Type B pancreatic cell (in vitro differentiated cells): ENCODE data around the gene DENND10. TPM values are rescaled to one million over a fixed set of nuclear protein-coding genes. Genes with fewer than 3 reads are reported as not detected.

Source experiments
- DNase-seq: peaks from one replicate; pipeline ENCODE4 v3.0.0; 2021; ENCODE audit warnings: mixed read lengths; ENCODE audit not compliant: unreplicated experiment; ENCODE audit errors: extremely low spot score
- H3K27ac Mint-ChIP-seq: 2 replicates; pipeline ENCODE4 v1.8.0; 2021; ENCODE audit warnings: mild to moderate bottlenecking, mixed read lengths
- H3K27me3 Mint-ChIP-seq: 2 replicates; pipeline ENCODE4 v1.8.0; 2021; ENCODE audit warnings: mixed read lengths
- H3K36me3 Mint-ChIP-seq: 2 replicates; pipeline ENCODE4 v1.8.0; 2021; ENCODE audit warnings: mixed read lengths
- H3K4me1 Mint-ChIP-seq: one replicate; pipeline ENCODE4 v1.8.0; 2021; ENCODE audit warnings: mixed read lengths; ENCODE audit not compliant: unreplicated experiment
- H3K4me3 Mint-ChIP-seq: 2 replicates; pipeline ENCODE4 v1.8.0; 2021; ENCODE audit warnings: mild to moderate bottlenecking, mixed read lengths
- H3K9me3 Mint-ChIP-seq: 2 replicates; pipeline ENCODE4 v1.8.0; 2021; ENCODE audit warnings: mixed read lengths
- CTCF ChIP-seq: fragments of 200-600 bp; sonication (generic); conservative IDR thresholded peaks from 2 replicates; pipeline ENCODE4 v1.5.0; 2021; ENCODE audit warnings: antibody characterized with exemption, mild to moderate bottlenecking
- long read RNA-seq: library from polyadenylated mRNA; unstranded; transcript quantifications from one replicate; pipeline ENCODE4 v2.0.0, GENCODE V29; 2020
- total RNA-seq: library from RNA; stranded (reverse); gene quantifications from 2 replicates; pipeline ENCODE4 v1.2.1, GENCODE V29; 2021; ENCODE audit warnings: low replicate concordance

DENND10 gene
- 39.4 and 42.7 TPM in 2 replicates for total RNA-seq
- long read RNA-seq, transcript FAM45A-201 (9 exons, 1,648 nt): major isoform, 56 of 165 reads
- long read RNA-seq, partial matches to known transcripts: 3 of 165 reads
- long read RNA-seq, other reads (novel, unspliced or antisense): 105 of 165 reads

- DNase-seq: peak; percentile 84
- Mint-ChIP-seq H3K9me3 (no peaks in the 10 kb centered on the region), H3K4me1 (no peaks in the 10 kb centered on the region), H3K4me3 (peak within 1 kb of the TSS; percentile 87), H3K27ac (peak within 1 kb of the TSS; percentile 62), H3K36me3 (no peaks in the 10 kb centered on the region), H3K27me3 (no peaks in the 10 kb centered on the region)
- peak; percentile 17 for TF ChIP-seq CTCF
These were observed at the start of gene DENND10 for GRCh38 chr10:119103903-119104653. DENND10 (plus strand) TSS chr10:119104113; CDS start chr10:119104143, 30 bp downstream.

- TF ChIP-seq CTCF: no peak
- peaks cover 61% of the 10 kb centered on the region for H3K36me3 Mint-ChIP-seq
- H3K4me1 Mint-ChIP-seq: no peaks in the 10 kb centered on the region
- H3K27me3 Mint-ChIP-seq: no peaks in the 10 kb centered on the region
- no peak for DNase-seq
- H3K27ac Mint-ChIP-seq: no peak overlapping the region
- no peak overlapping the region for H3K4me3 Mint-ChIP-seq
- no peaks in the 10 kb centered on the region for H3K9me3 Mint-ChIP-seq
These were observed 48.4 kb upstream of the DENND10 start for GRCh38 chr10:119055472-119055871.

- Mint-ChIP-seq H3K4me1 (no peaks in the 10 kb centered on the region), H3K9me3 (no peaks in the 10 kb centered on the region), H3K27ac (no peak overlapping the region), H3K4me3 (no peak overlapping the region), H3K36me3 (peaks cover 51% of the 10 kb centered on the region), H3K27me3 (no peaks in the 10 kb centered on the region)
- no peak for TF ChIP-seq CTCF
- DNase-seq: no peak
These were observed 45.9 kb upstream of the DENND10 start for GRCh38 chr10:119058010-119058409.

- H3K4me3 Mint-ChIP-seq: no peak overlapping the region
- no peak overlapping the region for H3K27ac Mint-ChIP-seq
- no peaks in the 10 kb centered on the region for H3K27me3 Mint-ChIP-seq
- DNase-seq: no peak
- no peaks in the 10 kb centered on the region for H3K9me3 Mint-ChIP-seq
- H3K36me3 Mint-ChIP-seq: peaks cover 48% of the 10 kb centered on the region
- TF ChIP-seq CTCF: no peak
- no peaks in the 10 kb centered on the region for H3K4me1 Mint-ChIP-seq
These were observed 44.4 kb upstream of the DENND10 start for GRCh38 chr10:119059557-119059956.

- Mint-ChIP-seq H3K4me3 (no peak overlapping the region), H3K27me3 (no peaks in the 10 kb centered on the region), H3K4me1 (no peaks in the 10 kb centered on the region), H3K9me3 (no peaks in the 10 kb centered on the region), H3K27ac (no peak overlapping the region), H3K36me3 (peaks cover 48% of the 10 kb centered on the region)
- DNase-seq: no peak
- no peak for TF ChIP-seq CTCF
These were observed 43.8 kb upstream of the DENND10 start for GRCh38 chr10:119060107-119060506.
